ENCODE data around the gene VCAM1. TPM values are rescaled to one million over a fixed set of nuclear protein-coding genes. Genes with fewer than 3 reads are reported as not detected.

The VCAM1 gene
- total RNA-seq, 1 experiment from 2014 or later = not detected

- TF ChIP-seq ZNF281 (CRISPR knock-in tag; IDR thresholded peaks at IDR 0.05) = no peak
- TF ChIP-seq NFATC4 (CRISPR knock-in tag; IDR thresholded peaks at IDR 0.05) = no peak
Measured at GRCh38 chr1:100703052-100703451, 16.5 kb upstream of the VCAM1 start (continued).

- H3K9me3 Mint-ChIP-seq = no peaks in the 10 kb centered on the region
- POLR2A ChIA-PET = no interaction called here
- no peak for ATAC-seq
- TF ChIP-seq MXD4 (CRISPR knock-in tag; IDR thresholded peaks at IDR 0.05; ENCODE audit: borderline replicate concordance) = no peak
- no peak for TF ChIP-seq ZNF121 (CRISPR knock-in tag; IDR thresholded peaks at IDR 0.05)
- no peak for TF ChIP-seq NFE2L1 (CRISPR knock-in tag; IDR thresholded peaks at IDR 0.05)
- no peak for TF ChIP-seq ZNF425 (CRISPR knock-in tag; conservative IDR thresholded peaks at IDR 0.05)
- TF ChIP-seq ZNF219 (CRISPR knock-in tag; IDR thresholded peaks at IDR 0.05; ENCODE audit: borderline replicate concordance) = no peak
- no peak for TF ChIP-seq TEAD4 (CRISPR knock-in tag; IDR thresholded peaks at IDR 0.05)
- no peak for TF ChIP-seq FOXK1 (CRISPR knock-in tag; IDR thresholded peaks at IDR 0.05)
- TF ChIP-seq FOXJ3 (CRISPR knock-in tag; IDR thresholded peaks at IDR 0.05; ENCODE audit: borderline replicate concordance) = no peak
- no peak for TF ChIP-seq ZNF423 (CRISPR knock-in tag; IDR thresholded peaks at IDR 0.05)
- no peak for TF ChIP-seq IRF2 (CRISPR knock-in tag; IDR thresholded peaks at IDR 0.05; ENCODE audit: borderline replicate concordance, low read depth)
- no peak for TF ChIP-seq GABPB1 (CRISPR knock-in tag; IDR thresholded peaks at IDR 0.05)
- no peak for TF ChIP-seq FOXP1 (CRISPR knock-in tag; IDR thresholded peaks at IDR 0.05; ENCODE audit: borderline replicate concordance)
- TF ChIP-seq E2F5 (CRISPR knock-in tag; IDR thresholded peaks at IDR 0.05) = no peak
- TF ChIP-seq USF2 (CRISPR knock-in tag; IDR thresholded peaks at IDR 0.05) = no peak
- H3K36me3 Mint-ChIP-seq = no peaks in the 10 kb centered on the region
- DNase-seq (ENCODE audit: low spot score) = no peak
- H3K27me3 Mint-ChIP-seq (ENCODE audit: low read depth) = no peaks in the 10 kb centered on the region
- CTCF ChIA-PET = no interaction called here
- H3K27ac Mint-ChIP-seq = no peak overlapping the region
- H3K4me3 Mint-ChIP-seq = no peak overlapping the region
- H3K4me1 Mint-ChIP-seq = peaks cover 6% of the 10 kb centered on the region
Measured at GRCh38 chr1:100703716-100704115, 15.8 kb upstream of the VCAM1 start.

- H3K4me1 Mint-ChIP-seq = peaks cover 6% of the 10 kb centered on the region
- ChIA-PET CTCF (no interaction called here), POLR2A (no interaction called here)
- no peak overlapping the region for H3K27ac Mint-ChIP-seq
- no peak overlapping the region for H3K4me3 Mint-ChIP-seq
- ATAC-seq (no peak), DNase-seq (ENCODE audit: low spot score) (no peak)
- no peaks in the 10 kb centered on the region for H3K9me3 Mint-ChIP-seq
- no peaks in the 10 kb centered on the region for H3K27me3 Mint-ChIP-seq (ENCODE audit: low read depth)
- H3K36me3 Mint-ChIP-seq = no peaks in the 10 kb centered on the region
- TF ChIP-seq ZNF512 (CRISPR knock-in tag; IDR thresholded peaks at IDR 0.05; ENCODE audit: borderline replicate concordance) (no peak), FOXK1 (CRISPR knock-in tag; IDR thresholded peaks at IDR 0.05) (no peak), CTCF (IDR thresholded peaks at IDR 0.05) (no peak), ATF2 (CRISPR knock-in tag; IDR thresholded peaks at IDR 0.05; ENCODE audit: borderline replicate concordance, low read depth) (no peak), IRF2 (CRISPR knock-in tag; IDR thresholded peaks at IDR 0.05; ENCODE audit: borderline replicate concordance, low read depth) (no peak), HMGXB4 (CRISPR knock-in tag; IDR thresholded peaks at IDR 0.05) (no peak)
Measured at GRCh38 chr1:100704473-100704872, 15.1 kb upstream of the VCAM1 start.
